H1 (cell line): Measurements from ENCODE around the gene TSPAN9. TPM values are rescaled to one million over a fixed set of nuclear protein-coding genes. Genes with fewer than 3 reads are reported as not detected.

Experiments
- CTCF ChIA-PET: fragments of 300-600 bp; sonication (Branson Sonifier 250); formaldehyde crosslinking; loops from one replicate; lab custom pipeline; 2021; ENCODE audit not compliant: partially characterized antibody; lab: Charles Lee
- POLR2A ChIA-PET: fragments of 300-600 bp; sonication (Branson Sonifier 250); formaldehyde crosslinking; loops from one replicate; lab custom pipeline; 2021; ENCODE audit warnings: inconsistent platforms; ENCODE audit not compliant: partially characterized antibody; lab: Charles Lee
- DNase-seq, 2 experiments: peaks; one replicate each; pipeline versions ENCODE4 v3.0.0 to v3.0.0-alpha.2; 2010 to 2022; ENCODE audit warnings: low spot score in 2 of 2, low read depth in 1 of 2, mixed read lengths in 1 of 2
- FAIRE-seq: peaks from 2 replicates; lab custom pipeline; 2011; peaks lifted over from hg19 to GRCh38; lab: Jason Lieb, UNC
- H2AFZ ChIP-seq: 2 replicates; pipeline ENCODE4 v1.8.1; 2012; ENCODE audit warnings: low read length, inconsistent platforms
- H2AK5ac ChIP-seq: 2 replicates; pipeline ENCODE4 v1.6.1; 2013; ENCODE audit warnings: low read depth, low read length
- H2BK120ac ChIP-seq: replicated peaks from 2 replicates; pipeline ENCODE3; 2013; ENCODE audit warnings: low read depth, low read length, inconsistent platforms
- H2BK12ac ChIP-seq: 2 replicates; pipeline ENCODE4 v1.6.1; 2013; ENCODE audit warnings: low read depth, low read length
- H2BK15ac ChIP-seq: 2 replicates; pipeline ENCODE4 v1.6.1; 2013; ENCODE audit warnings: low read length
- H2BK20ac ChIP-seq: 2 replicates; pipeline ENCODE4 v1.6.1; 2013; ENCODE audit warnings: low read length
- H2BK5ac ChIP-seq: 2 replicates; pipeline ENCODE4 v1.6.1; 2013; ENCODE audit warnings: low read depth, low read length
- H3K14ac ChIP-seq: 2 replicates; pipeline ENCODE4 v1.6.1; 2013; ENCODE audit warnings: inconsistent platforms; ENCODE audit not compliant: insufficient read length
- H3K18ac ChIP-seq: 2 replicates; pipeline ENCODE4 v1.6.1; 2013; ENCODE audit warnings: low read length; ENCODE audit errors: extremely low read depth
- H3K23ac ChIP-seq: 2 replicates; pipeline ENCODE4 v1.6.1; 2013; ENCODE audit warnings: inconsistent platforms; ENCODE audit not compliant: insufficient read length
- H3K23me2 ChIP-seq: 2 replicates; pipeline ENCODE4 v1.6.1; 2013; ENCODE audit warnings: low read depth, low read length
- H3K27ac ChIP-seq: 2 replicates; pipeline ENCODE4 v1.6.1; 2011; ENCODE audit warnings: low read depth, low read length, inconsistent platforms
- H3K27me3 ChIP-seq, 4 experiments: replicated peaks in 1 of 4; 1 replicate in 1 of 4; 2 replicates in 3 of 4; pipeline versions ENCODE4 v1.6.1 to v1.8.1; 2011 to 2013; ENCODE audit warnings: low read length in 3 of 4, mild to moderate bottlenecking in 3 of 4, inconsistent platforms in 2 of 4, mixed read lengths in 2 of 4, moderate library complexity in 1 of 4; ENCODE audit not compliant: control insufficient read depth in 3 of 4, insufficient read depth in 3 of 4; ENCODE audit errors: extremely low read depth in 1 of 4
- H3K36me3 ChIP-seq, 4 experiments: 2 replicates each; pipeline versions ENCODE4 v1.6.1 to v1.8.1; 2011 to 2013; ENCODE audit warnings: mild to moderate bottlenecking in 4 of 4, low read length in 3 of 4, moderate library complexity in 2 of 4, control low read depth in 1 of 4, inconsistent platforms in 1 of 4; ENCODE audit not compliant: insufficient read depth in 4 of 4, control insufficient read depth in 2 of 4
- H3K4ac ChIP-seq: replicated peaks from 2 replicates; pipeline ENCODE3; 2013; ENCODE audit warnings: low read length, low read depth, mixed read lengths, inconsistent platforms; ENCODE audit not compliant: insufficient read length
- H3K4me1 ChIP-seq, 4 experiments: replicated peaks in 1 of 4; 1 replicate in 1 of 4; 2 replicates in 3 of 4; pipeline versions ENCODE4 v1.6.1 to v1.8.1; 2011 to 2013; ENCODE audit warnings: low read length in 3 of 4, inconsistent platforms in 2 of 4, mixed read lengths in 1 of 4; ENCODE audit not compliant: insufficient read depth in 4 of 4, control insufficient read depth in 3 of 4
- H3K4me2 ChIP-seq, 2 experiments: 2 replicates each; pipeline versions ENCODE4 v1.6.1 to v1.8.1; 2011 to 2013; ENCODE audit warnings: low read depth in 2 of 2, low read length in 2 of 2, control low read depth in 1 of 2, inconsistent platforms in 1 of 2, mild to moderate bottlenecking in 1 of 2; ENCODE audit not compliant: insufficient read depth in 1 of 2
- H3K4me3 ChIP-seq, 4 experiments: fragments of 200-600, 300-600 bp in 1 of 4; sonication (generic), shearing (Covaris generic), sonication (Bioruptor Twin) in 1 of 4; 2 replicates each; pipeline versions ENCODE4 v1.5.1 to v1.8.1; 2011 to 2016; ENCODE audit warnings: low read length in 4 of 4, low read depth in 3 of 4, control low read depth in 2 of 4, inconsistent platforms in 2 of 4, mild to moderate bottlenecking in 2 of 4, mixed read lengths in 1 of 4, moderate library complexity in 1 of 4; ENCODE audit not compliant: insufficient read depth in 2 of 4; ENCODE audit errors: extremely low read depth in 1 of 4
- H3K56ac ChIP-seq: replicated peaks from 2 replicates; pipeline ENCODE3; 2013; ENCODE audit warnings: low read depth, mild to moderate bottlenecking, mixed read lengths, low read length, inconsistent platforms; ENCODE audit not compliant: insufficient read length
- H3K79me1 ChIP-seq: 2 replicates; pipeline ENCODE4 v1.6.1; 2013; ENCODE audit warnings: low read depth, low read length, control low read depth
- H3K79me2 ChIP-seq, 2 experiments: 2 replicates each; pipeline versions ENCODE4 v1.6.1 to v1.8.1; 2012 to 2013; ENCODE audit warnings: low read length in 2 of 2, mild to moderate bottlenecking in 2 of 2, inconsistent platforms in 1 of 2; ENCODE audit not compliant: insufficient read depth in 2 of 2, control insufficient read depth in 1 of 2
- H3K9ac ChIP-seq, 4 experiments: replicated peaks in 1 of 4; 1 replicate in 1 of 4; 2 replicates in 3 of 4; pipeline versions ENCODE4 v1.6.1 to v1.8.1; 2011 to 2013; ENCODE audit warnings: low read depth in 3 of 4, low read length in 3 of 4, control low read depth in 2 of 4, mild to moderate bottlenecking in 2 of 4, moderate library complexity in 2 of 4, inconsistent platforms in 1 of 4; ENCODE audit errors: extremely low read depth in 1 of 4
- H3K9me3 ChIP-seq, 2 experiments: 2 replicates each; pipeline versions ENCODE4 v1.6.1 to v1.8.1; 2012 to 2013; ENCODE audit warnings: mild to moderate bottlenecking in 2 of 2, moderate library complexity in 2 of 2, control low read depth in 1 of 2, inconsistent platforms in 1 of 2, low read depth in 1 of 2, low read length in 1 of 2, mixed read lengths in 1 of 2; ENCODE audit not compliant: insufficient read depth in 2 of 2
- H4K20me1 ChIP-seq, 2 experiments: replicated peaks in 1 of 2; 2 replicates each; pipeline versions ENCODE3 to v1.8.1; 2011 to 2013; ENCODE audit warnings: inconsistent platforms in 2 of 2, low read length in 2 of 2, mild to moderate bottlenecking in 1 of 2; ENCODE audit not compliant: insufficient read depth in 2 of 2, control insufficient read depth in 1 of 2
- H4K5ac ChIP-seq: 2 replicates; pipeline ENCODE4 v1.6.1; 2013; ENCODE audit warnings: low read length, low read depth, mixed read lengths, inconsistent platforms; ENCODE audit not compliant: insufficient read length
- H4K8ac ChIP-seq: 2 replicates; pipeline ENCODE4 v1.8.0; 2013; ENCODE audit warnings: mild to moderate bottlenecking, moderate library complexity, low read length, inconsistent platforms; ENCODE audit not compliant: insufficient read depth; ENCODE audit errors: extremely low read depth
- H4K91ac ChIP-seq: replicated peaks from 2 replicates; pipeline ENCODE3; 2013; ENCODE audit warnings: low read length, mixed read lengths, inconsistent platforms; ENCODE audit not compliant: insufficient read length
- BACH1 ChIP-seq: IDR thresholded peaks from 2 replicates; pipeline ENCODE4 v1.6.1; 2012; ENCODE audit warnings: low read length, improper control_type of control experiment
- BCL11A ChIP-seq, 2 experiments: IDR thresholded peaks; one replicate each; pipeline ENCODE4 v1.6.1; 2011; ENCODE audit warnings: low read depth in 2 of 2, low read length in 2 of 2, mild to moderate bottlenecking in 2 of 2
- HDAC2 ChIP-seq, 2 experiments: fragments of 300-600 bp in 1 of 2; sonication (generic) in 1 of 2; IDR thresholded peaks; 2 replicates each; pipeline ENCODE4 v1.6.1; 2011 to 2012; ENCODE audit warnings: low read depth in 2 of 2, low read length in 2 of 2, mild to moderate bottlenecking in 2 of 2, moderate library complexity in 2 of 2, borderline replicate concordance in 1 of 2, inconsistent platforms in 1 of 2
- KDM1A ChIP-seq: fragments of 200-600, 300-600 bp; sonication (generic); IDR thresholded peaks from 2 replicates; pipeline ENCODE4 v1.7.1; 2016; ENCODE audit warnings: mild to moderate bottlenecking, low read length, borderline replicate concordance
- RBBP5 ChIP-seq: IDR thresholded peaks from 2 replicates; pipeline ENCODE4 v1.7.1; 2012; ENCODE audit warnings: low read depth, mild to moderate bottlenecking, inconsistent platforms, low read length, moderate library complexity, borderline replicate concordance
- RFX5 ChIP-seq: IDR thresholded peaks from 2 replicates; pipeline ENCODE4 v1.6.1; 2011; ENCODE audit warnings: low read depth, low read length, improper control_type of control experiment, borderline replicate concordance
- SUZ12 ChIP-seq: fragments of 200-600 bp; sonication (generic); IDR thresholded peaks from 2 replicates; pipeline ENCODE4 v1.6.1; 2012; ENCODE audit warnings: mild to moderate bottlenecking, inconsistent platforms, low read length, moderate library complexity, mixed read lengths
- WGBS, 2 experiments: shearing (Covaris generic) in 1 of 2; methylation state at CpG; one replicate each; pipeline versions ENCODE4 v1.1.6 to v1.1.7; 2013 to 2015; ENCODE audit warnings: low lambda C conversion rate in 2 of 2, mixed read lengths in 2 of 2, inconsistent platforms in 1 of 2, low coverage in 1 of 2, missing lambda C conversion rate in 1 of 2; ENCODE audit not compliant: insufficient replicate concordance in 2 of 2, insufficient coverage in 1 of 2, insufficient read length in 1 of 2; ENCODE audit errors: extremely low coverage in 1 of 2, missing lambda C conversion rate in 1 of 2; 5-methylcytosine and 5-hydroxymethylcytosine counted together
- polyA plus RNA-seq, 7 experiments: library from polyadenylated mRNA; depleted of rRNA in 3 of 7; stranded (reverse) in 5 of 7; unstranded in 2 of 7; fragments of >200 nt in 5 of 7; fragments of 200-250 nt in 2 of 7; gene quantifications; 1 replicate in 5 of 7; 2 replicates in 1 of 7; 4 replicates in 1 of 7; pipeline versions ENCODE4 v1.2.1 to v1.2.3, GENCODE V29; 2011 to 2013; ENCODE audit warnings: missing spikeins in 2 of 7, mixed read lengths in 2 of 7
- total RNA-seq: library from RNA; stranded (reverse); fragmentation: NEBNext Ultra II Directional; extraction: Animal tissue kit (Norgen Biotek cat#: 25700); gene quantifications from 2 replicates; pipeline ENCODE4 v1.2.1, GENCODE V29; 2021

The TSPAN9 gene
- total and polyA plus RNA-seq, 2 of the 8 experiments (the other 6 are each of a cell fraction or from before 2014, with no cell fraction given) = 11.5 to 29.1 TPM

- peaks cover 0 to 5% of the 10 kb centered on the region in 2 experiments for H4K20me1 ChIP-seq
- peaks cover 7% of the 10 kb centered on the region; the same call in 1 of the 2 replicates for H3K79me1 ChIP-seq
- no peaks in the 10 kb centered on the region for H3K79me2 ChIP-seq
- ChIA-PET CTCF (interaction anchor here (0.9 to 5.5 kb wide), 5 partner anchors 10 to 65 kb away, joined by 3 to 28 read pairs (median 4); no protein-coding TSS in a partner anchor), POLR2A (no interaction called here)
- FAIRE-seq = no peak
- no peak overlapping the region for H2BK15ac ChIP-seq
- H2AK5ac ChIP-seq = no peak overlapping the region
- H3K4me2 ChIP-seq = no peak overlapping the region
- no peaks in the 10 kb centered on the region; the same call in 1 of the 2 replicates for H3K23me2 ChIP-seq
- no peak overlapping the region for H3K14ac ChIP-seq
- H4K8ac ChIP-seq = no peak overlapping the region
- no peaks in the 10 kb centered on the region; a peak in 1 of 4 replicates for H3K9me3 ChIP-seq
- H2BK12ac ChIP-seq = no peak overlapping the region
- H3K4me1 ChIP-seq = peaks cover 0 to 9% (median 4%) of the 10 kb centered on the region in 4 experiments; a peak in 4 of 7 replicates
- no peak overlapping the region for H3K4me3 ChIP-seq
- no peak overlapping the region for H3K23ac ChIP-seq
- H3K4ac ChIP-seq = no peak overlapping the region
- H4K5ac ChIP-seq = no peak overlapping the region
- no peak overlapping the region for H2BK120ac ChIP-seq
- no peak overlapping the region for H3K18ac ChIP-seq
- H3K27ac ChIP-seq = no peak overlapping the region
- H3K27me3 ChIP-seq = no peaks in the 10 kb centered on the region
- TF ChIP-seq RBBP5 (no peak), HDAC2 (IDR thresholded peaks at IDR 0.05; ENCODE audit: borderline replicate concordance in 1 of 2, low read depth in 2 of 2, low read length in 2 of 2) (no peak), KDM1A (no peak), RFX5 (no peak), SUZ12 (no peak), BCL11A (IDR thresholded peaks at IDR 0.05; ENCODE audit: low read depth in 2 of 2, low read length in 2 of 2) (no peak), BACH1 (no peak)
- no peak overlapping the region for H4K91ac ChIP-seq
- no peak overlapping the region for H2BK20ac ChIP-seq
- no peak overlapping the region for H3K56ac ChIP-seq
- no peak overlapping the region for H2AFZ ChIP-seq
- H2BK5ac ChIP-seq = no peak overlapping the region
- 92% methylated on average over 8 of the region's 8 CpGs; no CpG with 5 or more reads in 1 of the 2 experiments for WGBS, 2 experiments
- H3K36me3 ChIP-seq = no peaks in the 10 kb centered on the region
- no peak for DNase-seq
- no peak overlapping the region for H3K9ac ChIP-seq
These were observed 25.7 kb downstream of the TSPAN9 start for GRCh38 chr12:3102771-3103410.
